ENCODE results near the gene ASTN2.

DNA sequence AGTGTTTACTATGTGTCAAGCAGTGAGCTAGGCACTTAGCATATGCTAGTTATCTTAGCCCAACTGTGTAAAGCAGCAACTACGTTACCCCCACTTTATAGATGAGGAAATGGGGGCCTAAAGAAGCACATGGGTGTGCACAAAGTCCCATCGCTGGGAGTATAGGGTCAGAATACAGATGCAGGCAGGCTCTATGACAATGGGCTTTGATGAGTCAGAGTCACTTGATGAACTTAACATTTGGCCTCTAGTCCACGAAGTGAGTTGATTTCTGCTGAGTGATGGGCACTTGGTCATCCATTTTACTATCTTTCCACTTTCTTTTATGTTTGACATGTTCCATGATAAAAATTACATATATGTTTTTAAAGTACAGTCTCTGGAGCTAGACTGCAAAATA, 523.4 kb downstream of the ASTN2 start:
- TF ChIP-seq, protein P1, sequence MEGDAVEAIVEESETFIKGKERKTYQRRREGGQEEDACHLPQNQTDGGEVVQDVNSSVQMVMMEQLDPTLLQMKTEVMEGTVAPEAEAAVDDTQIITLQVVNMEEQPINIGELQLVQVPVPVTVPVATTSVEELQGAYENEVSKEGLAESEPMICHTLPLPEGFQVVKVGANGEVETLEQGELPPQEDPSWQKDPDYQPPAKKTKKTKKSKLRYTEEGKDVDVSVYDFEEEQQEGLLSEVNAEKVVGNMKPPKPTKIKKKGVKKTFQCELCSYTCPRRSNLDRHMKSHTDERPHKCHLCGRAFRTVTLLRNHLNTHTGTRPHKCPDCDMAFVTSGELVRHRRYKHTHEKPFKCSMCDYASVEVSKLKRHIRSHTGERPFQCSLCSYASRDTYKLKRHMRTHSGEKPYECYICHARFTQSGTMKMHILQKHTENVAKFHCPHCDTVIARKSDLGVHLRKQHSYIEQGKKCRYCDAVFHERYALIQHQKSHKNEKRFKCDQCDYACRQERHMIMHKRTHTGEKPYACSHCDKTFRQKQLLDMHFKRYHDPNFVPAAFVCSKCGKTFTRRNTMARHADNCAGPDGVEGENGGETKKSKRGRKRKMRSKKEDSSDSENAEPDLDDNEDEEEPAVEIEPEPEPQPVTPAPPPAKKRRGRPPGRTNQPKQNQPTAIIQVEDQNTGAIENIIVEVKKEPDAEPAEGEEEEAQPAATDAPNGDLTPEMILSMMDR (IDR thresholded peaks at IDR 0.05; ENCODE audit: low read depth, low read length) = no peak
- TF ChIP-seq POLR2A (IDR thresholded peaks at IDR 0.05; ENCODE audit: extremely low read depth, insufficient read length) (no peak), MYC (IDR thresholded peaks at IDR 0.05; ENCODE audit: low read depth, low read length) (no peak)
